SK-N-SH (cell line): ENCODE results near the gene KLHL7. TPM values are rescaled to one million over a fixed set of nuclear protein-coding genes. Genes with fewer than 3 reads are reported as not detected.

Experiments
- CTCF ChIA-PET: fragments of 300-600, 350-600 bp; formaldehyde crosslinking; extraction: SDS; loops from one replicate; lab custom pipeline; 2021; lab: Yijun Ruan, JAX
- POLR2A ChIA-PET: fragments of 350-600 bp; sonication (Branson Sonifier 250); formaldehyde crosslinking; extraction: SDS; loops from one replicate; lab custom pipeline; 2020; ENCODE audit warnings: antibody characterized with exemption, inconsistent platforms; lab: Yijun Ruan, JAX
- DNase-seq: peaks from one replicate; pipeline ENCODE4 v3.0.0; 2012
- H2AFZ ChIP-seq: fragments of 200-600 bp; sonication (generic); 2 replicates; pipeline ENCODE4 v1.8.1; 2016; ENCODE audit warnings: antibody characterized with exemption, mild to moderate bottlenecking, low read depth
- H3F3A ChIP-seq: fragments of 200-600 bp; sonication (generic); replicated peaks from 2 replicates; pipeline ENCODE3; 2016; ENCODE audit warnings: antibody characterized with exemption, mild to moderate bottlenecking; ENCODE audit not compliant: insufficient read depth
- H3K27ac ChIP-seq, 2 experiments: fragments of 200-500 bp in 1 of 2; fragments of 200-600 bp in 1 of 2; sonication (Bioruptor generic) in 1 of 2; sonication (generic), shearing (Covaris generic) in 1 of 2; 2 replicates each; pipeline versions ENCODE4 v1.5.1 to v1.6.1; 2014 to 2016; ENCODE audit warnings: low read depth in 2 of 2, inconsistent platforms in 1 of 2, low read length in 1 of 2, mild to moderate bottlenecking in 1 of 2, mixed read lengths in 1 of 2
- H3K27me3 ChIP-seq: fragments of 200-600 bp; sonication (generic), shearing (Covaris generic); 2 replicates; pipeline ENCODE4 v1.6.1; 2016; ENCODE audit warnings: mixed run types; ENCODE audit not compliant: insufficient read depth
- H3K36me3 ChIP-seq, 2 experiments: fragments of 200-500 bp in 1 of 2; fragments of 200-600 bp in 1 of 2; sonication (Bioruptor generic) in 1 of 2; sonication (generic) in 1 of 2; replicated peaks in 1 of 2; 2 replicates each; pipeline versions ENCODE3 to v1.5.1; 2014 to 2016; ENCODE audit warnings: low read length in 1 of 2, mild to moderate bottlenecking in 1 of 2; ENCODE audit not compliant: insufficient read depth in 2 of 2, control insufficient read depth in 1 of 2
- H3K4me1 ChIP-seq, 2 experiments: fragments of 200-500 bp in 1 of 2; fragments of 200-600 bp in 1 of 2; sonication (Bioruptor generic) in 1 of 2; sonication (generic), shearing (Covaris generic) in 1 of 2; 2 replicates each; pipeline versions ENCODE4 v1.5.1 to v1.6.1; 2014 to 2016; ENCODE audit warnings: low read depth in 1 of 2, low read length in 1 of 2, mixed run types in 1 of 2; ENCODE audit not compliant: insufficient read depth in 2 of 2, control insufficient read depth in 1 of 2
- H3K4me2 ChIP-seq: fragments of 200-600 bp; sonication (generic), shearing (Covaris generic); 2 replicates; pipeline ENCODE4 v1.6.1; 2017; ENCODE audit warnings: mixed run types
- H3K4me3 ChIP-seq, 2 experiments: fragments of 200-500 bp in 1 of 2; fragments of 200-600 bp in 1 of 2; sonication (Bioruptor generic) in 1 of 2; sonication (generic), shearing (Covaris generic) in 1 of 2; 2 replicates each; pipeline versions ENCODE4 v1.5.1 to v1.8.1; 2014 to 2016; ENCODE audit warnings: low read depth in 2 of 2, inconsistent platforms in 1 of 2, low read length in 1 of 2, mild to moderate bottlenecking in 1 of 2, mixed read lengths in 1 of 2, moderate library complexity in 1 of 2
- H3K79me2 ChIP-seq: fragments of 200-600 bp; sonication (generic); 2 replicates; pipeline ENCODE4 v1.8.1; 2017; ENCODE audit warnings: mild to moderate bottlenecking; ENCODE audit not compliant: insufficient read depth
- H3K9ac ChIP-seq: fragments of 200-600 bp; sonication (generic); 2 replicates; pipeline ENCODE4 v1.6.1; 2017; ENCODE audit warnings: mixed run types
- H3K9me2 ChIP-seq: fragments of 200-600 bp; sonication (generic); 2 replicates; pipeline ENCODE4 v1.6.1; 2017; ENCODE audit warnings: mixed run types
- H3K9me3 ChIP-seq: fragments of 200-600 bp; sonication (generic); 2 replicates; pipeline ENCODE4 v1.6.1; 2017; ENCODE audit warnings: mixed run types, mild to moderate bottlenecking, moderate library complexity
- H4K20me1 ChIP-seq: fragments of 200-600 bp; sonication (generic); 2 replicates; pipeline ENCODE4 v1.6.1; 2017; ENCODE audit warnings: mild to moderate bottlenecking, mixed run types; ENCODE audit not compliant: insufficient read depth
- EP300 ChIP-seq, 2 experiments: IDR thresholded peaks; 2 replicates each; pipeline versions ENCODE4 v1.4.0 to v1.6.1; 2012; ENCODE audit warnings: borderline replicate concordance in 1 of 2, low read depth in 1 of 2, low read length in 1 of 2
- FOXJ3 ChIP-seq: sonication (generic); formaldehyde crosslinking; IDR thresholded peaks from 2 replicates; pipeline ENCODE4 v1.5.1; 2020; ENCODE audit warnings: mild to moderate bottlenecking, missing genetic modification reagents
- FOXM1 ChIP-seq: IDR thresholded peaks from 2 replicates; pipeline ENCODE4 v1.4.0; 2012; ENCODE audit warnings: low read depth, mild to moderate bottlenecking
- GABPA ChIP-seq: IDR thresholded peaks from 2 replicates; pipeline ENCODE4 v1.4.0; 2012; ENCODE audit warnings: low read depth, mild to moderate bottlenecking
- IRF3 ChIP-seq: fragments of 150-350 bp; IDR thresholded peaks from 2 replicates; pipeline ENCODE4 v1.6.1; 2016; ENCODE audit warnings: mild to moderate bottlenecking, low read depth, low read length
- MEF2A ChIP-seq: IDR thresholded peaks from 2 replicates; pipeline ENCODE4 v1.4.0; 2012; ENCODE audit warnings: low read depth, borderline replicate concordance
- NFIC ChIP-seq: IDR thresholded peaks from 2 replicates; pipeline ENCODE4 v1.4.0; 2012; ENCODE audit warnings: borderline replicate concordance
- POLR2AphosphoS5 ChIP-seq: IDR thresholded peaks from 2 replicates; pipeline ENCODE4 v1.6.1; 2012; ENCODE audit warnings: low read depth, low read length
- RCOR1 ChIP-seq: fragments of 150-350 bp; IDR thresholded peaks from 2 replicates; pipeline ENCODE4 v1.6.1; 2017; ENCODE audit warnings: antibody characterized with exemption, low read length
- RFX5 ChIP-seq: IDR thresholded peaks from 2 replicates; pipeline ENCODE4 v1.6.1; 2012; ENCODE audit warnings: mild to moderate bottlenecking, improper control_type of control experiment, low read length
- SIN3A ChIP-seq: IDR thresholded peaks from 2 replicates; pipeline ENCODE4 v1.6.1; 2012; ENCODE audit warnings: low read depth, mild to moderate bottlenecking, low read length, moderate library complexity, borderline replicate concordance
- SMC3 ChIP-seq: IDR thresholded peaks from 2 replicates; pipeline ENCODE4 v1.6.1; 2012; ENCODE audit warnings: low read depth, low read length, improper control_type of control experiment
- USF2 ChIP-seq: fragments of 150-350 bp; IDR thresholded peaks from 2 replicates; pipeline ENCODE4 v1.6.1; 2017; ENCODE audit warnings: antibody characterized with exemption, low read length, low read depth, borderline replicate concordance
- YY1 ChIP-seq: IDR thresholded peaks from 2 replicates; pipeline ENCODE4 v1.4.0; 2012; ENCODE audit warnings: low read depth, mild to moderate bottlenecking
- ZBTB33 ChIP-seq: IDR thresholded peaks from 2 replicates; pipeline ENCODE4 v1.4.0; 2012; ENCODE audit warnings: low read depth, borderline replicate concordance
- WGBS: methylation state at CpG from one replicate; pipeline ENCODE4 v1.1.6; 2017; ENCODE audit warnings: low lambda C conversion rate; 5-methylcytosine and 5-hydroxymethylcytosine counted together
- polyA plus RNA-seq, 3 experiments: library from polyadenylated mRNA; depleted of rRNA; stranded (reverse); fragments of >200 nt; gene quantifications; 2 replicates each; pipeline ENCODE4 v1.2.3, GENCODE V29; 2012
- TF ChIP-seq, protein P1 (sequence below): IDR thresholded peaks from 2 replicates; pipeline ENCODE4 v1.4.0; 2012; ENCODE audit warnings: low read depth, borderline replicate concordance
- TF ChIP-seq, protein P2 (sequence below): IDR thresholded peaks from 2 replicates; pipeline ENCODE4 v1.4.0; 2012; ENCODE audit warnings: low read depth

The KLHL7 gene
- polyA plus RNA-seq, 1 of the 3 experiments (the other 2 are of a cell fraction), result 30.8 TPM

- no peak for DNase-seq
- no peaks in the 10 kb centered on the region for H3K9me2 ChIP-seq
- no peaks in the 10 kb centered on the region for H4K20me1 ChIP-seq
- H2AFZ ChIP-seq, result no peak overlapping the region
- H3F3A ChIP-seq, result peaks cover 5% of the 10 kb centered on the region
- POLR2A ChIA-PET, result interaction anchor here (1.0 kb wide), 1 partner anchor 100 kb away, joined by 3 read pairs; no protein-coding TSS in a partner anchor
- no peaks in the 10 kb centered on the region for H3K79me2 ChIP-seq
- WGBS, result 92% methylated on average over 2 of the region's 2 CpGs
- H3K9ac ChIP-seq, result no peak overlapping the region
- peaks cover 0 to 14% of the 10 kb centered on the region in 2 experiments; a peak in 2 of 4 replicates for H3K4me1 ChIP-seq
- H3K4me2 ChIP-seq, result no peak overlapping the region
- H3K27me3 ChIP-seq, result no peaks in the 10 kb centered on the region
- TF ChIP-seq RFX5 (no peak), SMC3 (no peak), RCOR1 (no peak), FOXM1 (no peak), GABPA (no peak), IRF3 (no peak), SIN3A (no peak), FOXJ3 (no peak), MEF2A (no peak), YY1 (no peak), USF2 (no peak), NFIC (no peak), EP300 (IDR thresholded peaks at IDR 0.05; ENCODE audit: borderline replicate concordance in 1 of 2, low read depth in 1 of 2, low read length in 1 of 2) (no peak), ZBTB33 (no peak), POLR2AphosphoS5 (no peak)
- TF ChIP-seq, protein P1, sequence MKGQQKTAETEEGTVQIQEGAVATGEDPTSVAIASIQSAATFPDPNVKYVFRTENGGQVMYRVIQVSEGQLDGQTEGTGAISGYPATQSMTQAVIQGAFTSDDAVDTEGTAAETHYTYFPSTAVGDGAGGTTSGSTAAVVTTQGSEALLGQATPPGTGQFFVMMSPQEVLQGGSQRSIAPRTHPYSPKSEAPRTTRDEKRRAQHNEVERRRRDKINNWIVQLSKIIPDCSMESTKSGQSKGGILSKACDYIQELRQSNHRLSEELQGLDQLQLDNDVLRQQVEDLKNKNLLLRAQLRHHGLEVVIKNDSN, result no peak
- TF ChIP-seq, protein P2, sequence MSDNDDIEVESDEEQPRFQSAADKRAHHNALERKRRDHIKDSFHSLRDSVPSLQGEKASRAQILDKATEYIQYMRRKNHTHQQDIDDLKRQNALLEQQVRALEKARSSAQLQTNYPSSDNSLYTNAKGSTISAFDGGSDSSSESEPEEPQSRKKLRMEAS, result no peak
- H3K4me3 ChIP-seq, result no peak overlapping the region
- no peaks in the 10 kb centered on the region for H3K9me3 ChIP-seq
- CTCF ChIA-PET, result interaction anchor here (0.6 to 1.6 kb wide), 9 partner anchors 10 to 122 kb away, joined by 3 to 8 read pairs (median 4); no protein-coding TSS in a partner anchor
- peak overlapping the region in 1 of 2 experiments; percentile 86; a peak in 2 of 4 replicates for H3K27ac ChIP-seq
- peaks cover 3 to 7% of the 10 kb centered on the region in 2 experiments for H3K36me3 ChIP-seq
Observed at GRCh38 chr7:23207021-23207420, 101.4 kb downstream of the KLHL7 start.
